ENCODE data around the gene GLT8D2.
A peak's percentile ranks its signal among the peaks of the same experiment; 100 is the strongest.

Gene GLT8D2

GRCh38 chr12:104058802-104059201 is 8.8 kb upstream of the GLT8D2 start:
- DNase-seq (ENCODE audit: low read depth in 1 of 2, low spot score in 1 of 2), result no peak
- H3K4me3 ChIP-seq (replicated peaks; ENCODE audit: insufficient read depth, low read length), result no peak overlapping the region
- TF ChIP-seq REST (IDR thresholded peaks at IDR 0.05; ENCODE audit: insufficient replicate concordance, low read depth) (no peak), CTCF (IDR thresholded peaks at IDR 0.05; ENCODE audit: insufficient read depth, low read length) (no peak), GABPA (IDR thresholded peaks at IDR 0.05; ENCODE audit: low read depth) (no peak), SPI1 (IDR thresholded peaks at IDR 0.05; ENCODE audit: borderline replicate concordance, low read depth) (no peak), POLR2AphosphoS5 (IDR thresholded peaks at IDR 0.05; ENCODE audit: low read depth) (no peak)
- H3K27ac ChIP-seq (replicated peaks), result no peak overlapping the region
- H3K27me3 ChIP-seq (ENCODE audit: insufficient read depth, poor library complexity, severe bottlenecking), result no peaks in the 10 kb centered on the region

GRCh38 chr12:104057771-104058197 is 7.8 kb upstream of the GLT8D2 start:
- no peak overlapping the region for H3K27ac ChIP-seq (replicated peaks)
- TF ChIP-seq REST (IDR thresholded peaks at IDR 0.05; ENCODE audit: insufficient replicate concordance, low read depth) (no peak), CTCF (IDR thresholded peaks at IDR 0.05; ENCODE audit: insufficient read depth, low read length) (peak; percentile 32)
- no peaks in the 10 kb centered on the region for H3K27me3 ChIP-seq (ENCODE audit: insufficient read depth, poor library complexity, severe bottlenecking)
- no peak for DNase-seq (ENCODE audit: low read depth in 1 of 2, low spot score in 1 of 2)
- no peak overlapping the region for H3K4me3 ChIP-seq (replicated peaks; ENCODE audit: insufficient read depth, low read length)

- Histone ChIP-seq H3K27me3 (ENCODE audit: insufficient read depth, poor library complexity, severe bottlenecking) (peaks cover 6% of the 10 kb centered on the region), H3K27ac (replicated peaks) (no peak overlapping the region), H3K4me3 (replicated peaks; ENCODE audit: insufficient read depth, low read length) (no peak overlapping the region)
- no peak for DNase-seq (ENCODE audit: low read depth in 1 of 2, low spot score in 1 of 2)
- TF ChIP-seq GABPA (IDR thresholded peaks at IDR 0.05; ENCODE audit: low read depth) (no peak), REST (IDR thresholded peaks at IDR 0.05; ENCODE audit: insufficient replicate concordance, low read depth) (no peak), SPI1 (IDR thresholded peaks at IDR 0.05; ENCODE audit: borderline replicate concordance, low read depth) (no peak)
Observed at GRCh38 chr12:104056419-104056972, 6.5 kb upstream of the GLT8D2 start.
